ENCODE measurements around the gene PTDSS2.

- TF ChIP-seq CTCF (conservative IDR thresholded peaks at IDR 0.05; ENCODE audit: low read depth, low read length) (no peak), EZH2 (IDR thresholded peaks at IDR 0.05; ENCODE audit: borderline replicate concordance, low read depth, low read length, poor library complexity, severe bottlenecking) (no peak)
Observed at GRCh38 chr11:512761-513595, 62.9 kb downstream of the PTDSS2 start.

All from A673 (cell line).